NCI-H1930 (cell line): Measurements from ENCODE around the gene POU5F1.
"Not testable (repeated sequence)": the region's sequence is repeated elsewhere in the genome, so short reads cannot be mapped to it uniquely, and the experiment has no call there.

ENCODE experiments used
- DNase-seq, 2 experiments: peaks; one replicate each; lab custom pipeline; 2025; lab: John Stamatoyannopoulos, UW

POU5F1 gene

GRCh38 chr6:31170600-31170881, at the start of gene POU5F1:
Gene POU5F1 (minus strand): TSS chr6:31170682. CDS start chr6:31170620, 62 bp downstream.
- DNase-seq = no peak

DNA sequence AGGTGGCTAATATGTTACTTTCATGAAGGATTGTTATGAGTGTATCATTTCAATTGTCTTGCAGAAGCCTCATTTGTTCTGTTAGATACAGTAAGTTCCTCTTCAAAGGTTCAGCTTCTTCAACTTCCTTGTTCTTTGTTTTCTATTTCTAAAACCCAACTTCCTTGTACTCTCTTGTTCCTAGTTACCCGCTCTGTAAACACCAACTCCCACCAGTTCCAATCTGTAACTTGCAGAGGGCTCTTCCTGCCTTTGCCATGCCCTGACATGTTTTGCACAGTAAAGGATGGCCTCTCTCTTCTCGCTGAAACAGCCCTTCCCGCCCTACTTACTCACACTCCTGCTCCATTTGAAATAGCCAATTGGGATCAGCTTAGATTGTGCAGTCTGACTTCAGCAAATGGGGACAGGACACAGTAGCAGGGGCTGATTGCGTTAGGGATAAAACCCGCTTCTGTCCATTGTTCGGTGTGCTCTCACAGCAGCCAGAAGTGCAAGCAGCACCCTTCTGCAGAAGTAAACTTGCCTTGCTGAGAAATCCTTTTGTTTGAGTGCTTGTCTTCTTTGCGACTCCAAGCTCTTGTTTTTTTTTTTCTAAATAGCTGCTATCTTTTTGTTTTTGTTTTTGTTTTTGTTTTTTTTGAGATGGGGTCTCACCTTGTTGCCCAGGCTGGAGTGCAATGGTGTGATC, 45.9 kb upstream of the POU5F1 start:
- DNase-seq = no peak

- DNase-seq = not testable (repeated sequence)
These were observed 44.7 kb upstream of the POU5F1 start for GRCh38 chr6:31215216-31215615.

GRCh38 chr6:31214516-31214915, 44.0 kb upstream of the POU5F1 start:
- DNase-seq = no peak

DNA sequence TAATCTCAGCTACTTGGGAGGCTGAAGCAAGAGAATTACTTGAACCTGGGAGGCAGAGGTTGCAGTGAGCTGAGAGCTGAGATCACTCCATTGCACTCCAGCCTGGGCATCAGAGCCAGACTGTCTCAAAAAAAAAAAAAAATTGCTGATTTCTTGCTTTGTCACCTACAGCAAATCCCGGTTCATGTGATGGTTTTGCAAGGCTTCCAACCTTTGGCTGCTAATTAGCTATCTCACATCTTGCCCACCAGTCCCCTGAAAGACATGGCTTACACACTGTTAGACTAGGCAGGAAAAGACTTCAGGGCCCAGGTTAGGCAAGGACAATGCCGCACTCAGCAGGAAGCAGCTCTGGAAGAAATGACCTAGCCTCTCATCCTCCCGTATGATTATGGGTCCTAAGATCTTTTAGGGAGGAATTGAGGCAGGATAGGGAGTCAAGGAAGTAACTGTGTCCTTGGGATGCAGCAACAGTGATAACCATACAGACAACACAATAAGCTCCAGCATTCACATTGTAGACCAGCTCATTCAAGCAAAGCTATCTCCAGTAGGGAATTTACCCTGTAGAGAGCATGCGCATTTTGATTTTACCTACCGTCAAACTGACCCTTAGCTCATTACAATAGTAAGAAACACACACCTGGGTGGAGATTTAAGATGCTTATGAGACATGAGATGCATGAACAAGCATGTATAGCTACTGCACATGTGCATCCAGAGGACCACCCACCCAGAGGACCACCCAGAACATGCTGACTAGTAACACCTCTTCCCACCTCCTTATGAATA, 40.5 kb upstream of the POU5F1 start:
- DNase-seq = no peak

DNA sequence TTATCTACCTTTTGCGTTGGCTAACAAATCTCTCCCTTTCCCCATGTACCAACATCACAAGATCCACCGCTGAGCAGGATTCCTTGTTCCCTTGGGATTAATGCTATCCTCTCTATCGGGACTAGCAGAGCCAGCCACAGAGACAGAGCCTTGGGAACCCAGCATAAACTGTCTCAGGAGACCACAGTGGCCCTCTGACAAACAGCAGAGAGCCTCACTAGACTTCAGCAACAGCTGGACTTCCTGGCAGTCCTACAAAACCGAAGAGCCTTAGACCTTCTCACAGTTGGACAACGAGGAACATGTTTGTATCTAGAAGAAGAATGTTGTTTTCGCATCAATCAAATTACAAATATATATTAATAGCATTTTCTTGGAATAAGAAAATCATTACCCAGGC, 39.6 kb upstream of the POU5F1 start:
- no peak for DNase-seq

DNA sequence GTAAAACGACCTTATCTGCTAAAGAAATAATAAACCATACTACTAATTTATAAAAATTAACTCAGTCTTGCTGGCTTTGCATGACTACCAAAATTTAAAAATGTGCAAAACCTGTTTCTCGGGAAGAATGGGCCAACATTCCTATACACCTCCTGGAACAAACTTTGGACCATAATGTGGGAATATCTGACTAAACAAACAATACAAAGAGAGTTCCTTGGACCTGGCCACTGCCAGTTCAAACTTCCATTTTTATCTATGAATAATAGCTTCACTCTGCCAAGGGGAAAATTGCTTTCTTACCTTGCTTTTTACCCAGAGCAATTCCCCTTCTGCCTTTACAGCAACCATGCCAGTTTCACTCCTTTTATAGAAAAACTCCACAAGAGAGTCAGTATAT, 38.7 kb upstream of the POU5F1 start:
- DNase-seq = no peak

DNA sequence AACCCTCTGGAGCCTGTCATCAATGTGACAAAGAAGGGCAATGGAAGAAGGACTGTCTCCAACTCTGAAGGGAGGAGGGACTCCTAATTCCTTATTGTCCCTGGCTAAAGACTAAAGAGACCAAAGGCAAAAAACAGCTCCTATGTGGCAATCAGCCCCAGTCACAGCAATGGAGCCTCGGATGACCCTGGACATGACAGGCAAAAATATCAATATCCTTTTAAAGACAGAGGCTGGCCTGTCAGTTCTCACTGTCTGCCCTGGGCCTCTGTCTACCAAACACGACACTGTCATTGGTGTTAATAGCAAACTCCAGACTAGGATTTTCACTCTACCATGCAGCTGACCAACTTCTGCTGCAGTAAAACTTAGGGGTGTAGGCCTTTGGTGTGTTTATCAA, 38.0 kb upstream of the POU5F1 start:
- no peak for DNase-seq

DNA sequence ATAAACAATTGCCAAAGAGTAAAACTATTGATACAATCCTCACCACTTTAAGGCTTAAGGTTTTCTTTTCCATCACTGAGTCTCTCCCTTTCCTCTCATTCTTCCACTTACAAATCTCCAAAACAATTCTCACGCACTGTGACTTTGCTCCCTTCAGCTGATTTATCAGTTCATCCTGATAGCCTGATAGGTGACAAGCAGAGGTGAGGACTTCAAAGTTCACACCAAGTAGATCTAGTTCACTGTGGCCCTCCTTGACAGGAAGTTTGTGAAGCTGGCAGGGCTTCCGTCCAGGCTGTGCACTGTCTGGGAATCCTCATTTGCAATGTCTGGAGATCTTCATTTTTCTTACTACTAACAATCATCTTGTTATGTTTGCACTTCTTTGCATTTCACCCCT, 35.2 kb upstream of the POU5F1 start:
- DNase-seq = no peak

- no peak for DNase-seq
These were observed 34.3 kb upstream of the POU5F1 start for GRCh38 chr6:31204751-31205145.

DNA sequence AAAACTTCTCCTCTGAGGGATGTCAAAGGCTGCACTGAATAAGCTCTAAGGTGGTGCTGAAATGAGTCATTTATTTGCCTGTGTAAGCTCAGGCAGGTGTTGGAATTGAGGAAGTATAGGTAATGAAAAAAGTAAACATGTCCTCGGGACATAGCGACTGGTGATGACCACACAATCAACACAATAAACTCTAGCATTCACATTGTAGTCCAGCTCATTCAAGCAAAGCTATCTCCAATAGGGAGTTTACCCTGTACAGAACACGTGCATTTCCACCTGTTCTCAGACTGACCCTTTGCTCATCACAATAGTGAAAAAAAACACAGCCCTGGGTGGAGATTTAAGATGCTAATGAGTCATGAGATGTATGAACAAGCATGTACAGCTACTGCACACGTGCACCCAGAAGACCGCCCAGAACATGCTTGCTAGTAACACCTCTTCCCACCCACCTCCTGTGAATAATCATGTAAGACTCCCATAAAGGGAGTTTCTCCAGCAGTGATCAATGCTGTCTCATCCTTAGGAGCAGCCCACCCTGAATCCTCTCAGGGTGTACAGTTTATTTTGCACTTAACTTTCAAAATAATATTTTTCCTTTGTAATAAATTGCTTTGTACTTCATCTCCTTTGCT, 33.0 kb upstream of the POU5F1 start:
- peak; percentile 44 to 62 for DNase-seq

DNA sequence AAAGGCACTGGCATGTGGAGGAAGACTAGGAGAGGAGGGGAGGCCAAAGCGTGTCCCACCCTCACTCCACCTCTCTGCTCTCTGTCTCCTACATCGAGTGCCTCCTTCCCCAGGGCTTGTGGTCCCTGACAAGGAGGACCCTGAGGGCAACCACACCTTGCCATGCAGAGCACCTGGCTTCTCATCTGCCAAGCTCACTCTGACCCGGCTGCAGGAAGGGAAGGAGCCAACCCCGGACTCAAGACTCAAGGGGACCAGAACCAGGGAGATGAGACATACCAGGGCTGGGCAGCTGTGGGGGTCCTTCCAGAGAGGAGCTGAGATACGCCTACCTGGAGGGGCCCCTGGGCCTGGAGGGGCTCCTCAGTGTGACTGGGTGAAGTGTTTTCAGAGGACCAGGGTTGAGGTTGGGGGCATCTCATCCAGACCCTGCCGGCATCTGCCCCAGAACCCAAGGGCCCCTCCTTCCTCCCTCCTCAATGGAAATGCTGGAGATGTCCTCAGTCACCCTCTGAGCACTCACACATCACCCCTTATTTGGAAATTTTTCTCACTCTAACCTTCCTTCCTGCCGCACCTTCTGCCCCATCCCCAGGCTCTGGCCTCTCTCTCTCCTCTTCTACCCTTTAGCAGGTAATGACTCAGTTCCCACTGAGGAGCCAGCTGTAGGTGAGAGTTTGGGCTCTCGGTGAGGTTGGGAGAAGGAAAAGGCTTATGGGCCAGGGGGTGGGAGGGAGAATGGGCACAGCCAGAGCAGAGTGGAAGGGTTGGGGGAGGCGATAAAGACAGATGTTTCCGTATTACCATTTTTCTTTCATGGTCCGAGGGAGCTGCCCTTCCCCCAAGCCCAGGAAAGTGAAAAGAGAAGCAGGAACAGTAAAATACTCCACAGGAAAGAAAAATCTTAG, 32.0 kb upstream of the POU5F1 start:
- DNase-seq = no peak

DNA sequence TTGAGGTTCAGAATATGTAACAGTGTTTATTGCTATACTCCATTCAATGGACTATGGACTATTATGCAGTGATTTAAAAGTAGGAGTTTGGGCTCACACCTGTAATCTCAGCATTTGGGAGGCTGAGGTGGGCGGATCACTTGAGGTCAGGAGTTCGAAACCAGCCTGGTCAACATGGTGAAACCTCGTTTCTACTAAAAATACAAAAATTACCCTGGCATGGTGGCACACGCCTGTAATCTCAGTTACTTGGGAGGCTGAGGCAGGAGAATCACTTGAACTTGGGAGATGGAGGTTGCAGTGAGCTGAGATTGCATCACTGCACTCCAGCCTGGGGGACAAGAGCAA, 28.6 kb upstream of the POU5F1 start:
- DNase-seq = not testable (repeated sequence)

- DNase-seq = peak; percentile 62 to 73
These were observed 27.2 kb upstream of the POU5F1 start for GRCh38 chr6:31197559-31198305.

GRCh38 chr6:31196251-31197022, 26.0 kb upstream of the POU5F1 start:
- not testable (repeated sequence) for DNase-seq

GRCh38 chr6:31195308-31195979, 25.0 kb upstream of the POU5F1 start:
- not testable (repeated sequence) for DNase-seq

DNA sequence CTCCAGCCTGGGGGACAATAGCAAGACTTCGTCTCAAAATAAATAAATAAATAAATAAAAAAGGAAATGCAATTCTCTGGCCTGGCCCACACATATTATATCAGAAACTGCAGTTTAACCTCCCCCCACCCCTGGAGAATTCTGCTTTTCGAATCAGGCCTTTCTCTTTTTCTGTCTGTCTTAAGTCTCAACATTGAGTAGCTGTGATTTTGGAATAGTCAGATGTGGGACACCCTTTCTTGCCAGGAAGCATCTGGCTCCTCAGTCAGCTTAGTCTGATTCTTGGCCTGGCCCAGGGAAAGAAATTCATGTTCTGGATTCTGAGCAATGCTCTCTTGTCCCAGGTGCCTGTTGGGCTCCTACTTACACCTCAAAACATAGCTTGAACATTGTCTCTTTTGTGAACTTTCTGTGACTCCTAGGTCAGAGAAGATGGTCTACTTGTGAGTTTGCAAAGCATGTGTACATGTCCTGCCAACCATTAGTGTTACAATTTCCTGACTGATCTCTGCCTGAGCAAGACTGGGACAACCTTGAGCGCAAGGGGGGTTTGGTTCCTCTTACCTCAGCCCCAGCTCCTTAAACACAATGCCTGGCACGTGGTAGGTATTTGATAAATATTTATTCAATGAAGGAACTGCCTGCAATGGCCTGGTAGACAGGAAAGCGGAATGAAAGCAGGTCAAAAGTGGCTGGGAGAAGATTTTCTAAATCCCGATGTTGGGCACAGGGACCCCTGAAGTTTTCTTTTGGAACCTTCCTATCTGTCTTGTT, 23.8 kb upstream of the POU5F1 start:
- DNase-seq = no peak

DNA sequence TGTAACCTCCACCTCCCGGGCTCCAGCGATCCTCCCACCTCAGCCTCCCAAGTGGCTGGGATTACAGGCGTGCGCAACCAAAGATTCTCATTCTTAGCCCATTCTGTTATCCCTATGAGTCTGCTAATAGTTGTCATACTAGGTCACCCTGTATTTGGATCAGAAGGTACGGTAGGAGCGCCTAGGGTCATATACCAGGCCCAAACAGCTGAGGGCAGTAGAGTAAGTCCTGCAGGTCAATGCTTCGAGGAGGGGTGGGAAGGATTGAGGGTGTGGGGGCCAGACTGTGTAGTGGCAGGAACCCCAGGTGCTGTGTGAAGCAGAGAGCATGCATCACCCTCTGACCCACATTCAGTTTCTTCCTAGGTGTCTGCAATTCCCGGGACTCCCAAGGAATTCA, 22.7 kb upstream of the POU5F1 start:
- no peak for DNase-seq

- DNase-seq = peak; percentile 35 to 68
These were observed 22.1 kb upstream of the POU5F1 start for GRCh38 chr6:31192431-31193105.
